NCI-H748 (cell line): ENCODE data around the gene APBB1.

Source experiments
- DNase-seq: peaks from one replicate; lab custom pipeline; 2025; ENCODE audit not compliant: unreplicated experiment; lab: John Stamatoyannopoulos, UW

APBB1 gene

GRCh38 chr11:6419009-6419631, at the start of gene APBB1:
APBB1 (minus strand) TSS chr11:6419094; CDS start chr11:6411347, 7,747 bp downstream.
- peak; percentile 77 for DNase-seq

- no peak for DNase-seq
Observed at GRCh38 chr11:6459099-6459450, 40.2 kb upstream of the APBB1 start.

GRCh38 chr11:6458352-6459098, 39.6 kb upstream of the APBB1 start:
- no peak for DNase-seq

- no peak for DNase-seq
Observed at GRCh38 chr11:6457581-6458320, 38.9 kb upstream of the APBB1 start.

GRCh38 chr11:6456361-6457073, 37.6 kb upstream of the APBB1 start:
- DNase-seq: no peak

- DNase-seq: no peak
Observed at GRCh38 chr11:6455070-6455469, 36.2 kb upstream of the APBB1 start.

- DNase-seq: no peak
Observed at GRCh38 chr11:6453152-6453551, 34.3 kb upstream of the APBB1 start.

- DNase-seq: no peak
Observed at GRCh38 chr11:6452219-6452618, 33.3 kb upstream of the APBB1 start.

- no peak for DNase-seq
Observed at GRCh38 chr11:6448574-6448973, 29.7 kb upstream of the APBB1 start.

- DNase-seq: peak; percentile 50
Observed at GRCh38 chr11:6443269-6444003, 24.5 kb upstream of the APBB1 start.

- no peak for DNase-seq
Observed at GRCh38 chr11:6442441-6442840, 23.5 kb upstream of the APBB1 start.

GRCh38 chr11:6440906-6441358, 22.0 kb upstream of the APBB1 start, which contains the start of gene HPX:
HPX (minus strand) TSS chr11:6440987; CDS start chr11:6440963, 24 bp downstream.
- no peak for DNase-seq

GRCh38 chr11:6438979-6439571, 20.2 kb upstream of the APBB1 start:
- peak; percentile 64 for DNase-seq

- DNase-seq: no peak
Observed at GRCh38 chr11:6437993-6438392, 19.1 kb upstream of the APBB1 start.

- no peak for DNase-seq
Observed at GRCh38 chr11:6437423-6437822, 18.5 kb upstream of the APBB1 start.

- peak; percentile 9 for DNase-seq
Observed at GRCh38 chr11:6433998-6434660, 15.2 kb upstream of the APBB1 start.

GRCh38 chr11:6431861-6432260, 13.0 kb upstream of the APBB1 start:
- DNase-seq: no peak

GRCh38 chr11:6427516-6427915, 8.6 kb upstream of the APBB1 start:
- DNase-seq: no peak

GRCh38 chr11:6420677-6421076, 1.8 kb upstream of the APBB1 start:
- no peak for DNase-seq

GRCh38 chr11:6418557-6419008, 311 bp downstream of the APBB1 start:
- DNase-seq: peak; percentile 43
